GM21528 (cell line): ENCODE data around the gene NTMT1.

Source experiments
- ATAC-seq: cut with Tn5 transposase; IDR thresholded peaks from one replicate; pipeline ENCODE4 v1.9.1; 2021; ENCODE audit warnings: mild to moderate bottlenecking, moderate library complexity; ENCODE audit not compliant: unreplicated experiment, low FRiP score

Gene NTMT1

DNA sequence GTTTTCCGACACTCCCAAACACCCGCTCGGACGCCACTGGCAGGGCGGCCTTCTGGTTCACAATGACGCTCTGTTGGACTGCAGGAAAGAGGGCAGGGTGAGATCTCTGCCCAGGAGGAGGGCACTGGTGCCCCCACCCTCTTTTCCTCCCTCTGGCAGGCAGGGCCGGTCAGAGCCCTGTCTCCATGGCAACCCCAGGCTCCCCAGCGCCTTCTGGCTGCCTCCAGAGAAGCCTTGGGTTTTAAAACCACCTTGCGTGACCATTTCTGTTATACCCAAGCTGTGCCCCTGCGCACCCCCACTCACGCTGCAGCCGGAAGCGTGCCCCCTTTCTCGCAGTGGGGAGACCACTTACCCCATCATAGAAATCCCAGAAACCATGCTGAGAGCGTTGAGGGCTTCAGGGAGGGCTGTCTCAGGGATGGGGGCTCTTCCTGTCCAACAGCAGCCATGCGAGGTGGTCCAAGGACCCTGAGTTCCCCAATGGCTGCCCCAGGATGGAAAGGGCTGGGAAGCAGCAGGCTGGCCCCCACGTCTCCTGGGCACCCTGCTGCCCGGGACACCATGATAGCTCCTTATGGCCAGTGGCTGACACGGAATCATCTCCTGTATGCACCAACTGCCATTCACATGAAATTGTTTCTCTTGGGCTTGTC lies 12.3 kb upstream of the NTMT1 start:
- ATAC-seq: no peak

DNA sequence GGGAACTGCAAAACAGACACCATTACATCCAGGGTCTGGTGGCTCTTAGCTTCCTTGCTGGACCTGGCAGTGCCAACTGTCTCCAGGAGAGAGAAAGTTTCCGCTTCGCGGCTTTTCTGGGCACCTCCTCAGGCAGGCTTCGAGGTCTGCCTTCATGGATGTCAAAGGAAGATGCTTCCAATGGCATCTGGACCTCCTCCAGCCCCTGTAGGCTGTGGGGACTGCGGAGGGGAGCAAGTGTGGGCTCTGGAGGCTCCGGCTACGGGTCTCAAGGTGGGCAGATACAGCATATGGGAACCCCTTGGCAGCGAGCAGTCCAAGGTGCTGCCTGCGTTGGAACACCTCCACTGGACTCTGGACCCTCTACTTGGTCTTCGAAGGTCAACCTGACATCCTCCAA lies 11.0 kb upstream of the NTMT1 start:
- ATAC-seq: no peak

- no peak for ATAC-seq
Observed at GRCh38 chr9:129615407-129616285, 10.3 kb upstream of the NTMT1 start.

DNA sequence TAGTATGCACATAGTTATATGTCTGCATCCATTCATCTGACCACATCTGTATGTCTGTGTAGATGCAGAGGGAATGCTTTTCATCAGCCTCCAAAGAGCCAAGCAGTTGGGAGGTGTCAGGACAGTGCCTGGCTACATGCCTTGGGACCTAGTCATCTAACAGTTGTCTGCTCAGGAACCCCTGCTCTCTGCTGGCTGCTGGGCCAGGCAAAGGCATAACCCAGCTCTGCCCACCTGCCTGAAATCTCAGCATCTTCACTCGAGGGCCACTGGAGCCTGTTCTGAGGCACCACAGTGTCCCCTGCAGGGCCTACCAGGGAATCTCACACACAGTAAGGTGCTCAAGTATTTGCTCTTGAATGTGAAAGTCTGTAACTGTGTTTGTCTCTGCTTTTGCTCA lies 8.8 kb upstream of the NTMT1 start:
- ATAC-seq: no peak

DNA sequence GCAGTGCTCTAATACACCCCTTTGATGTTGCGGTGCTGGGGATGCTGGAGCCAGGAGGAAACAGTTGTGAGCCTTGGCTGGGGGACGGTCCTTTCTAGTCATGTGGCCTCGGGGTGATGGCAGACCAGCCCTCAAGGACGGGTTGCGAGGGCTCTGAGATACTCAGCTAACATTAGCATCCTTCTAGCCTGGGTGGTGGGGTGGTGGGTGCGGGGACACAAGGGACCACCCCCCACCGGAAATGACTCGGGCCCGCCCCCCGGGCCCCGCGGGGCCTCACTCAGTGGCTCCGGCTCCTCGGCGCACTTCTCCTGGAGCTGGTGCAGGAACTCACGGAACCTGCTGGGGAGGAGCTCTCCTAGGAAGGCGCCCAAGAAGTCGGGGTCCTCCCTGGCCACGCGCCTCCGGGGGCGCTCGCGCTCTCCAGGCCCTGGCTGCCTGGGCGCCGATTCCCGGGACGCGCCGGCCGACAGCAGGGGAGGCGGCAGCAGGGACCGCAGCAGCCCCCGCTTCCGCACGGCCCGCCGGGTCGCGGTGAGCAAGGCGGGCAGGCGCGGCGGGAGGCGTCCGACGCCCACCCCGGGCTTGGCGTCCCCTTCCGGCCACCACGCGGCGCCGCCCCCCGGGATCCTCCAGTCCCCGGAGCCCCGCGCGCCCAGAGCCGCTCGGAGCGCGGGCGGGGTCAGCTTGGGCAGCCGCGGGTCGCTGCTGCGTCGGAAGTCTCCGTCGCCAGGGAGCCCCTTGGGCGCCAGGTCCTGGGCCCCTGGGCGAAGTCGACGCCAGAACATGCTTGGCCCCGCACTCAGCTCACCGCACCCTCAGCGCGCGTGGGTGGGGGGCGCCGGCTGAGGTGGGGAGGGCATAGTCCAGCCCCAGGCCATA lies 5.9 kb upstream of the NTMT1 start:
- no peak for ATAC-seq

DNA sequence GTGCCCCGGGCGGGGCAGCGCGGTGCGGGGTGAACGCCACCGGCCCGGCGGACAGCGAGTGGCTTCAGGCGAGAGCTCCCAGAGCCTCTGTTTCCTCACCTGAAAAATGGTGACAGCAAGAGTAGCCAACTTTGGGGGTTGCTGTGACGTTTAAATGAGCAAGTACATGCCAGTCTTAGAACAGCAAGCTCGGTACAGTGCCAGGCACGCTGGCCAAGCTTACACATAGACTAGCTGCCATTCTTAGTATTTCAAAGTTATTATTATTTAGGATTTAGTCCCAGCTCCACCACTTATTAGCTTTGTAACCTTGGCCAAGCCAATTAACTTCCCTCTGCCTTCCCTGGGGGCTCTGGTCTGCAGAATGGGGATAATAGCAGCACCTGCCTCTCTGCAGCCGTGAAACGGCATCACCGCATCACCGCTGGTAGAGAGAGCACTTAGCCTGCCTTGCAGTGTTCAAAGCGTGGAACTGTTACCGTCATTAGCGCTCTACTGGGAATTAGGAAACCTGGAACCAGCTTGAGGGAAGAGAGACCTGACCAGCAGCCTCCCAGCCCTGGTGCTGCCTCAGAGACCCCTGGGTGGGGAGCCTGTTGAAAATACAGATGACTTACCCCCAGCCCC lies 5.2 kb upstream of the NTMT1 start, which contains the start of gene C9orf50:
C9orf50 (minus strand) TSS at position 433 of the 627 bp plus-strand sequence. CDS start 527 bp downstream, outside the sequence.
- no peak for ATAC-seq

DNA sequence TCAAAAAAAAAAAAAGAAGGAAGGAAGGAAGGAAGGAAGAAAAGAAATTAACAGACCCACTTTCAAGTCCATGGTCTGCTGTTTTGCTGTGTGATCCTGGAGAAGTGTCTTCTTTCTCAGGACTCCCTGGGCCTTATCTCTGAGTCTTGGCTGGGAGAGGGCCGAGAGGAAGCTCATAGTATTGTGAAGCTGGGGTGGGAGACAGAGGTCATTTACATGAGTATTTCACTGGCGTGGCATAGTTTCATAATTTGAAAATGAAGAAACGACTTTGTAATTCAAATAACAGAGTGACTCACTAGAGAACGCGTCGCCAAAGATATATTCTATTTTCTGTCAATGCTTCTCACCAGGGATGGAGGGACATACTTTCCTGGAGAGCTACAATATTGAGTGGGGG lies 2.6 kb upstream of the NTMT1 start:
- no peak for ATAC-seq

GRCh38 chr9:129624168-129624759 lies 1.7 kb upstream of the NTMT1 start:
- ATAC-seq: no peak

DNA sequence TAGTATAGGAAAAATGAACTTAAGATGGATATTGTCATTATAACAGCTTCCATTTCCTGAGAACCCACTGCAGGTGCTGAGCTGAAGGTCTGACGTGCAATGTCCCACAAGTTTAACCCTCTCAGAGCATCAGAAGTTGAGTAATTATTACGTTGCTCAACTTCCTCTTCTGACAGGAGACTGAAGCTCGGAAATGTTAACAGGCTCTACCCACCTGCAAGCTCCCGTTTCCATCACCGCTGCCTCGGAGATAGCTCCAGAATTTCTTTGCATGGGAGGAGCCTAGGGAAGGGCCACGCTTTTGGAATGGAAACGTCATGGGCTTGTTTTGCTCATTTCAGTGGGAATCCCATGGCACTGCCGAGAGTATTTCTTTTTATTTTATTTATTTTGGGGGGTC lies 1.0 kb upstream of the NTMT1 start:
- no peak for ATAC-seq

- peak; percentile 11 for ATAC-seq
Observed at GRCh38 chr9:129626625-129627284, 792 bp downstream of the NTMT1 start.

GRCh38 chr9:129627556-129628440 lies 1.8 kb downstream of the NTMT1 start:
- ATAC-seq: no peak

DNA sequence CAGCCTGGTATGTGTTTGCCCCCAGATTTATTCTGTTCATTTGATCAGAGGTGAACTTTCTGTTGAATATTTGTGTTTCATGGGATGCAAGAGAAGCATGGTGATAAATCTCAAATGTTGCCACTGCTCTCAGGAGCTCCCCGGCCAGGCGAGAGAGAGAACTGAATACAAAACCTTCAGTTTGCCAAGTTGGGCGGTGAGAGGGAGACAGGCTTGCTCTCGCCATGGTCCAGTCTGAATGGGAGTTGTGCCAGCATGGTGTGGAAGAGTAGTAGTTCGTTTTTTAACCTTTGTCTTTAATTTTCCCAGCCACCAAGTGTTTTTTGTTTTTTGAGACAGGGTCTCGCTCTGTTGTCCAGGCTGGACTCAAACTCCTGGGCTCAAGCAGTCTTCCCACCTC lies 2.7 kb downstream of the NTMT1 start:
- no peak for ATAC-seq

- ATAC-seq: no peak
Observed at GRCh38 chr9:129629251-129629820, 3.4 kb downstream of the NTMT1 start.

GRCh38 chr9:129630967-129631673 lies 5.2 kb downstream of the NTMT1 start:
- ATAC-seq: no peak

DNA sequence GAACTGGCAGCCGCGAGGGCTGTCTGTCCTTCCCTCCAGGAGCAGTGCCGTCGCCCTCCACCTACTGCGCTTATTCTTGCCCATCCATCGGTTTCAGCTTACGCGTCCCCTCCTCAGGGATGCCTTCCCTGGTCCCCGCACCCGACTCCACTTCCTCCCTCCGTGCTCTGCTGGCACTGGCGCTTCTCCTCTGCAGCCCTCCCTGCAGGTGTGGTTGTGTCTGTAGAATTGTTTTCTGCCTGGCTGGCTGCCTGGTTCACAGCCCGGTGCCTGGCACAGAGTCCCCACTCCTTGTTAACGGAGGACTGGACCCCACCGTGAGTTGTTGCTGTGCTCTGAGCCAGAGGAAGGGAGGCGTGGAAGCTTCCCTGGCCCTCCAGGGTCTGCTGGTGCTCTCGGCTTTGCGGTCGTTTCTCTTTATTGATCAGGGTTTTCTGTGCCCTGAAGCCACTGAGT lies 5.7 kb downstream of the NTMT1 start:
- ATAC-seq: no peak

GRCh38 chr9:129632460-129632859 lies 6.5 kb downstream of the NTMT1 start:
- no peak for ATAC-seq

- ATAC-seq: no peak
Observed at GRCh38 chr9:129633207-129633606, 7.2 kb downstream of the NTMT1 start.

DNA sequence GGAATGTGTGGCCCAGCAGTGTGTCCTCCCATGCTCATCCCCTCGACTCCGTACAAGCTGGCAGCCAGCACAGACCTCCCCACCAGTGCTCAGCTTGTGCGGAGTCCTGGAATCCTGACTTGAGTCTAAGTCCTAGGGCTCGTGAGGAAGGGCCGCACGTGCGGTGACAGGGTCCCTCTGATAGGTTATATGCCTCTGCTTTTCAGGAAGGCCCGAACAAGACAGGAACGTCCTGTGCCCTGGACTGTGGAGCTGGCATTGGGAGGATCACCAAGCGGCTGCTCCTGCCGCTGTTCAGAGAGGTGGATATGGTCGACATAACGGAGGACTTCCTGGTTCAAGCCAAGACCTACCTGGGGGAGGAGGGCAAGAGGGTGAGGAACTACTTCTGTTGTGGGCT lies 7.9 kb downstream of the NTMT1 start:
- ATAC-seq: no peak
